HG02678 (cell line): ENCODE measurements around the gene RXRA.
A peak's percentile ranks its signal among the peaks of the same experiment; 100 is the strongest.

Experiments used
- ATAC-seq: cut with Tn5 transposase; IDR thresholded peaks from one replicate; pipeline ENCODE4 v1.9.1; 2021; ENCODE audit warnings: mild to moderate bottlenecking, moderate library complexity; ENCODE audit not compliant: unreplicated experiment

Gene RXRA

DNA sequence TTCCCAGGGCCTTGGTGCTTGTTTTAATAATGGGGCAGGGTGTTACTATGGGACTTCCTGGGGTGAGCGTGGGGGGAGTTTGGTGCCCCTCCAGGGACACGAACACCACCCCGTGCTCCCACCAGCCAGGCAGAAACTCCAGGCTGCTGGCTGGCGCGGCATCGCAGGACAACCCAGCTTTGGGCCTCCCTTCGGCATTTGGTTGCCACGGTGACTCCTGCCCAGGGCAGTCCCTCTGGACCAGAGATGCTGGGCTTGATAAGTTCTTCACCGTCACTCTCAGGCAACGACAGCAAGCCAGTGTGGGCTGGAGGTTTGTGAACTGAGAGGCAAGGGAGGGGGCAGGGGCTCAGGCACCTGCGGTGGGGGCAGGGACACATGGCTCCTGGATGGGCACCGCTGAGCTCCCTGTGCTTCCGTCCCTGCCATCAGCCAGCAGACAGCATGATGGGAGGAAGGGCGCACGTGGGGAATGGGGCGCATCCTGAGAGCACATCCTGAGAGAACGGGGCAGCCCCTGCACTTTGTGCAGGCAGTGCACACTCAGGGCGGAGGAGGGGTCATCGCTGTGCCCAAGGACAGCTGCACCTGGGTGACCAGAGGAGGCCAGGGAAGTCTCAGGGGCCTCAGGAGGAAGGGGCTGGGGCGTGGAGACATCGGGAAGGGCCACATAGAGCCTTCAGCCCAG lies 116.4 kb downstream of the RXRA start:
- no peak for ATAC-seq

GRCh38 chr9:134443174-134444037 lies 117.2 kb downstream of the RXRA start:
- peak; percentile 72 for ATAC-seq

DNA sequence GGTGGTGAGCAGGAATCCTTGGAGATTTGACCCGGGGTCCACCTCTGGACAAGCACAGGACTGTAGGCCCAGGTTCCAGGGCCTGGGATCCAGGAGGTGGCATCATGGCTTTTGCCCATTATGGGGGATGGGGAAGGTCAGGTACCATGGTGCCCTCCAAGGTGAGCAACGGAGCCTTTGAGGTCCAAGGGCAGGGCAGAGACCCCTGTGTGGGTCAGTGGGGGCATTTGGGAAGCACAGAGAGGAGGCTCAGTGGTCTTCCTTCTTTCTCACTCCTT lies 117.7 kb downstream of the RXRA start:
- ATAC-seq = no peak

DNA sequence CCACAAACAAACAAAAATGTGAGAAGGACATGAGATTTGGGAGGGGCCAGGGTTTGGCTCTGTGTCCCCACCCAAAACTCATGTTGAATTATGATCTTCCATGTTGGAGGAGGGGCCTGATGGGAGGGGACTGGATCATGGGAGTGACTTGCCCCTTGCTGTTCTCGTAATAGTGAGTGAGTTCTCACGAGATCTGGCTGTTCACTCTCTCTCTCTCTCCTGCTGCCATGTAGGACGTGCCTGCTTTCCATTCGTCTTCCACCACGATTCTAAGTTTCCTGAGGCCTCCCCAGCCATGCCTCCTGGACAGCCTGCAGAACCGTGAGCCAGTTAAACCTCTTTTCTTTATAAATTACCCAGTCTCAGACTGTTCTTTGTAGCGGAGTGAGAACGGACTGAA lies 118.7 kb downstream of the RXRA start:
- ATAC-seq = no peak

DNA sequence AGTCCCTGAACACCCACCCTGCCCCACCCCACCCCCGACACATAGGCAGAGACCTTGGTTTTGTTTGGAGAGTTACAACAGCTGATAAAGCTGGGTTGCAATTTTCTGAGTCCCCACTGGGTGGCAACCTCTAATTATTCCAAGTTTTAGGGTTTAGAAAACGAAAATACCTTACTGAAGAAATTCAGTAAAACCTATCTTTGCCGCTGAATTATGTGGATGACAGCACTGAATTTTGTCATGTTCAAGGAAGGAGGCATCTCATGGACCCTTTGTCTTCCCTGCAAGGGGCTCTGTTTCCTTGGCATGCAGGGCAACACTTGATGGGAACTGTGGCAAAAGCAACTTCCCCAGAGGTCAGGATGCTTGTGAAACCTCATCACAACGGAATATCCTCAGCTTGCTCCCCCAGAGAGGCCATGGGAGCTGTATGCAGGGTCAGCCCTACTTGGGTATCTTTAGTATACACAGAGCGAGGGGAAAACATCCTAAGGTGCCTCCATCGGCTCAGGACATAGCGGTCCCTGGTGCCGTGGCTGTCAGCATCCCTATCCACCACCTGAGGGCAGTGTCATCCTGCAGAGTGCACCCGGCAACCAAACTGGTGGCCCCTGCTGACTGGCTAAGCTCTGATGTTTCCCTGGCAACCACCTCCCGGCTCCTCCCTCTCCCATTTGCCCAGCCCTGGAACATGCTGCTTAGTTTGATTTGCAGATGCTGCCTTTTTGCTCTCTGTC lies 123.1 kb downstream of the RXRA start:
- peak; percentile 76 for ATAC-seq

- no peak for ATAC-seq
Measured at GRCh38 chr9:134451700-134452458, 125.6 kb downstream of the RXRA start.

- no peak for ATAC-seq
Measured at GRCh38 chr9:134452728-134453127, 126.5 kb downstream of the RXRA start.

DNA sequence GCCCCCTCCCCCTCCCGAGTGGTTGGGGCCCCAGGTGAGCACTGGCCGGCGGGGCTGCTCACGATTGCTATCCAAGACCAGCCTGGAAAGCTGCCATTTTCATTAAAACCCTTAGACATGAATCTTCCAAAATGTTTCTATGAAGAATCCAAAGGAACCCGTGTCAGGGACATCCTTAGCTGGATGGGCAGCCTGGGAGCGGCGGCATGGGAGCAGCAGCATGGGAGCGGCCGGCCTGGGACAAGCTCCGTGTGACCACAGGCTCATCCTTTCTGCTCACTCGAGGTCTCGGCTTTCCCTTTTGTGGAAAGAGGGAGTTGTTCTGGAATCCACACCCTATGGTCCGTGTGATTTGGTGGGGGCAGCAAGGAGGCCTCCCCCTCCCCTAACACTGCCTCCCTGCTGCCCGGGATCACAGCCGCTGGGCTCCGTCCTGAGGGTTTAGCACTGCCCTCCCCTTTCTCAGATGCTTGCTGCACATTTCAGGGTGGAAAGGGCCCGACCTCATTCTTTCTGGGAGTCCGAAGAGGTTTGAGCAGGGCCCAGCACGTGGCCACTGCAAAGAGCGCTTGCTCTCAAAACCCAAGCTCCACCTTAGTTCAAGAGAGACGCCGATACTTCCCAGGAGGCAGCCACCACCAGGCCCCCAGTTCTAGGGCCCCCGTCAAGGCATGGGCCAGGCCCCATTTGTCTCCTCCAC lies 127.7 kb downstream of the RXRA start:
- no peak for ATAC-seq

GRCh38 chr9:134454476-134454857 lies 128.2 kb downstream of the RXRA start:
- no peak for ATAC-seq

- no peak for ATAC-seq
Measured at GRCh38 chr9:134455021-134455471, 128.8 kb downstream of the RXRA start.

- no peak for ATAC-seq
Measured at GRCh38 chr9:134455537-134455933, 129.3 kb downstream of the RXRA start.

GRCh38 chr9:134455934-134456755 lies 129.9 kb downstream of the RXRA start:
- ATAC-seq = no peak

DNA sequence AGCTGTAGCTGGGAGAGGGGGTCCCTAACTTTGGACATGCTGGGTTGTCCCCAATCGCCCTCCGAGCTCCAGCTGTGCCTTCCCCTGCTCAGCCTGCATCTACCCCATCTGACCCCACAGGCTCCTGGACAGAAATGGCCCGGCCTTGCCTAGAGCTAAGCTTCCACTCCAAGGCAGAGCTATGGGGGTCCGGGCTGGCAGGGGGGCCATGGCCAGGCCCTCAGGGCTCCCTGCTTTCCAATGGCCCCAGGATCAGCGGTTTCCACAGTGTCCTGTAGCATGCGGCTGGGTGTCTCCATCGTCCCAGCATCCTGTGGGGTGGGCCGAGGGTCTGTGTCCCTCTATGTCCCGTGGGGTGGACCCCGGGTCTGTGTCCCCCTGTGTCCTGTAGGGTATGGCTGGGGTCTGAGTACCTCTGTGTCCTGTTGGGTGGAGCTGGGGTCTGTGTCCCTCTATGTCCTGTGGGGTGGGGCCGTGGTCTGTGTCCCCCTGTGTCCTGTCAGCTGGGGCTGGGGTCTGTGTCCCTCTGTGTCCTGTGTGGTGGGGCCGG lies 130.6 kb downstream of the RXRA start:
- no peak for ATAC-seq

DNA sequence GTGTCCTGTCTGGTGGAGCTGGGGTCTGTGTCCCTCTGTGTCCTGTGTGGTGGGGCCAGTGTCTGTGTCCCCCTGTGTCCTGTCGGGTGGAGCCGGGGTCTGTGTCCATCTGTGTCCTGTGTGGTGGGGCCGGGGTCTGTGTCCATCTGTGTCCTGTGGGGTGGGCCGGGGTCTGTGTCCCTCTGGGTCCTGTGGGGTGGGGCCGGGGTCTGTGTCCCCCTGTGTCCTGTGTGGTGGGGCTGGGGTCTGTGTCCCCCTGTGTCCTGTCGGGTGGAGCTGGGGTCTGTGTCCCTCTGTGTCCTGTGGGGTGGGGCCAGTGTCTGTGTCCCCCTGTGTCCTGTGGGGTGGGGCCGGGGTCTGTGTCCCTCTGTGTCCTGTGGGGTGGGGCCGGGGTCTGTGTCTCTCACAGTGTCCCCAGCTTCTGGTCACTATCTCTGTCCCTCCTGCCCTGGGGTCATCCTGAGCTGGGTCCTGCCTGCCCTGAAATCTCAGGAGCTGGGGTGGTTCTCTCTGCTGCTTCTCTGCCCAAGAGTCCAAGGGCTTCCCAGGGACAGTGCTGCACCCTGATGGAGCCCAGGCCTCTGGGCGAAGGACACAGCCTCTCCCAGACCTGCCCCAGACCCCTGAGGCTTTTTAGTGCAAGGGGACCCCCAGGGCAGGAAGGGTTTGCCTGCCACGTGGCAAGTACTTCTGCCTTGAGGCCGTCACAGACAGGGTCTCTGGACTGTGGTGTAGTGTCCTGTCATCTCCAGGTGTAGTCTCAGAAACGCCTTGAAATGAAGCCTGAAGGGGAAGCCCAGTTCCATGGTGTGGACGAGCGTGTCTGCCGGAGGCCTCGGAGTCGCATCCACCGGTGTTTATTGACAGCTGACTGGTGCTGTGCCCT lies 131.3 kb downstream of the RXRA start:
- no peak for ATAC-seq

- ATAC-seq = no peak
Measured at GRCh38 chr9:134458207-134459108, 132.2 kb downstream of the RXRA start.

DNA sequence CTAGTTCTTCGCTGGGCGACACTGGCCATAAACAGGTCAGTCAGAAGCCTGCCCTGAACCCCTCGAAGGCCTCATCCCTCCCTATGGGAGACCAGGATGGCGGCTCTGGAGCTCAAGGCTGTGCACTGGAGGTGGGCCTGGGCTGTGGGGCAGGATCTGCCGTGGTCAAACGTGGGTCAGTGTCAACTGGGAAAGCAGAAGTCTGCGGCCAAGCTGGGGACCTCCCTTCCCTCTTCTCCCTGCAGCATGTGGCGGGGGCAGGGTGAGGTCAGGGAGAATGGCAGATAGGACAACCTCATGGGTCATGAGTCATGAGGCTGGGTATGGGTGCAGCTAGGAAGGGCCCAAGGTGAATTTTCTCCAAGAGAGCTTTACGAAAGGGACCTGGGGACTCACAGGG lies 132.9 kb downstream of the RXRA start:
- ATAC-seq = no peak

DNA sequence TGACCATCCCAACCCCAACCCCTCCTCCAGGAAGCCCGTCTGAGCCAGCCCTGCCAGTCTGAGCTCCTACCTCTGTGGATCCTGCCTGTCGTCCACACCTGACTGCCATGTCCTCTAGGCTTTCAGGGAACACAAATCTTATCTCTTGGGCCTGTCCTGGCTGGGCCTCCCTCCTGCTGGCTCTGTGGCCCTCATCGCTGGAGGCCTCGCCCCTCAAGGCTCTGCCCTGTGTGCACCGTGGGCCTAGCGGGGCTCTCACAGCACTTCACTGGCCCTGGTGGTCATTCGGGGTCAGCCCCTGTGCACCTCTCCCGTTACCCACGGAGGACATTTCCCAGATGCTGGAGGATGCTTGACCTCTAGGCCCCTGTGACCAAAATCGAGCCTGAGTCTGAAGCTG lies 133.3 kb downstream of the RXRA start:
- ATAC-seq = no peak
